ENCODE data around the gene PFKFB1. TPM values are rescaled to one million over a fixed set of nuclear protein-coding genes. Genes with fewer than 3 reads are reported as not detected.

PFKFB1 gene
- total and polyA plus RNA-seq, 3 donors from 2014 or later, result 1.0 to 1.5 (median 1.4) TPM

DNA sequence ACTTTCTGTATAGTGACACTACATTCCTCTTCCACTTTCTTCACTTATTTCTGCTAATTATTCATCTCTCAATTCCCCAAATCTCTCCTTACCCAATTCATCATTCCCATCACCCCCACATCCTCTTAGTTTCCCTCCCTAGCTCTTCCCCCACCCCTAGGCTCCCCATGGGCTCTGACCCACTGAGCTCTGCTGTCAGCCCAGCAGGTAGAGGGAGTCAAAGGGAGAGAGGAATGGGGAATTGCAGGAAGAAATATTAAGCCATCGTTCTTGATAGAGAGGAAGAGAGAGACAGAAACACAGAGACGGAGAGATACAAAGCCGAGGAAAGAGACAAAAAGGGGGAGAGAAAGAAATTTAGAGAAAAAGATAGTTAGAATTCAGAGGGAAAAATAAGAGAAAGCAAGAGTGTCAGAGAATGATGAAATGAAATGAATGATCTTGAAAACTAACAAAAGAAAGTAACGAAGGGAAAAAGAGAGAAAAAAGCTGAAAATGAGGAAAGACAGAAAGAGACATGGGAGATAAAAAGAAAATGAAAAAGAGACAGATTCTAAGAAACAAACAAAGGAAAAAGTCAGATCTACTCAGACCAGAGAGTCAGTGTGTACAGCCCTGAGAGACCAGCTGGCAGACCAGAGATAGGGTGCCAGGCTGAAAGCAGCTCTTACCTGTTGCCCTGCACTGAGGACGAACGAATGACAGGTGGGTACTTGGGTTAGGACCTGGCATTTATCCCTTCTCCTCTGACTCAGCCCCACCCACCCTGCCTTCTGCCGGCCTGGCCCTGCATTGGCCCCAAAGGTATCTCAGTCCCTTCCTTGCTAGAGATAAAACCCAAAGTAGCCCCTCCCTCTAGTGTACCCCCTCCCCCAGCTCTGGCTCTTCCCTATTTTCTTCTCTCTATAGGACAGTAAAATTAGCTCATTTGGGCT is 36.5 kb upstream of the PFKFB1 start, which contains the start of gene ALAS2:
Gene ALAS2, minus strand, starts transcription at position 707 of the 935 bp plus-strand sequence. CDS start 4,977 bp downstream, outside the sequence.
- Histone ChIP-seq H3K36me3 (ENCODE audit: low read depth, missing control alignments) (no peaks in the 10 kb centered on the region), H3K27ac (no peak within 1 kb of the TSS), H3K9me3 (no peaks in the 10 kb centered on the region), H3K27me3 (no peaks in the 10 kb centered on the region), H3K4me1 (no peaks in the 10 kb centered on the region), H3K4me3 (no peak within 1 kb of the TSS)
- 76 to 77% methylated on average over 5 to 7 of the region's 7 CpGs for WGBS, 2 donors
- no peak for TF ChIP-seq POLR2A (IDR thresholded peaks at IDR 0.05)
- intact Hi-C loops (cut with DNase I; ENCODE audit: low total_unique reads), result no loop called here
- no peak for DNase-seq

DNA sequence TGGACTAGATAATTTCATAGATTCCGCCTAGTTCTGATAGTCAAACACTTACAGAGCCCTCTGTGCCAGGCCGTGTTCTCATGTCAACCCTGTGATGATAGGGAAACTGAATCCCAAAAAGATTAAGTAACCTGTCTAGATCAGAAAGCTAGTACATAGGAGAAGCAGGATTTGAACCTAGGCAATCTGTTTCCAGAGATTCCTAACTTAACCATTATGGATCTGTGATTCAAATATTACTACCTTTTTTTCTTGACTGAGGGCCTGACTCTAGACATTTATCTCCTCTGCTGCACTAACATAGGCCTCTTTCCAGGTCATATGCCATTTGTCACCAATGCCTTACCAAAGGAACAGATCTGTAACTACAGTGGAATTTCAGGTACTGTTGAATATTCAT is 35.3 kb upstream of the PFKFB1 start:
- WGBS, 2 donors, result 86 to 90% methylated on average over 2 of the region's 2 CpGs
- TF ChIP-seq CTCF (IDR thresholded peaks at IDR 0.05), result no peak
- no peak for TF ChIP-seq POLR2A (IDR thresholded peaks at IDR 0.05)

GRCh38 chrX:55028611-55029010 is 34.6 kb upstream of the PFKFB1 start:
- H3K27me3 ChIP-seq, result no peaks in the 10 kb centered on the region
- no peak overlapping the region for H3K27ac ChIP-seq
- DNase-seq, result no peak
- H3K36me3 ChIP-seq (ENCODE audit: low read depth, missing control alignments), result no peaks in the 10 kb centered on the region
- no peak for TF ChIP-seq POLR2A (IDR thresholded peaks at IDR 0.05)
- TF ChIP-seq CTCF (IDR thresholded peaks at IDR 0.05), result no peak
- H3K9me3 ChIP-seq, result no peaks in the 10 kb centered on the region
- intact Hi-C loops (cut with DNase I; ENCODE audit: low total_unique reads), result no loop called here
- no peak overlapping the region for H3K4me3 ChIP-seq
- no peaks in the 10 kb centered on the region for H3K4me1 ChIP-seq

More for the DNA sequence above, 35.3 kb upstream of the PFKFB1 start:
- H3K4me1 ChIP-seq, result no peaks in the 10 kb centered on the region
- no peaks in the 10 kb centered on the region for H3K9me3 ChIP-seq
- DNase-seq, result no peak
- intact Hi-C loops (cut with DNase I; ENCODE audit: low total_unique reads), result no loop called here
- no peaks in the 10 kb centered on the region for H3K36me3 ChIP-seq (ENCODE audit: low read depth, missing control alignments)
- no peak overlapping the region for H3K27ac ChIP-seq
- H3K4me3 ChIP-seq, result no peak overlapping the region
- H3K27me3 ChIP-seq, result no peaks in the 10 kb centered on the region

- no peak overlapping the region for H3K27ac ChIP-seq
- intact Hi-C loops (cut with DNase I; ENCODE audit: low total_unique reads), result no loop called here
- no peaks in the 10 kb centered on the region for H3K9me3 ChIP-seq
- H3K36me3 ChIP-seq (ENCODE audit: low read depth, missing control alignments), result no peaks in the 10 kb centered on the region
- no peaks in the 10 kb centered on the region for H3K27me3 ChIP-seq
- H3K4me1 ChIP-seq, result no peaks in the 10 kb centered on the region
- WGBS, 2 donors, result 57 to 93% methylated on average over 1 to 4 of the region's 4 CpGs
- no peak overlapping the region for H3K4me3 ChIP-seq
- TF ChIP-seq CTCF (IDR thresholded peaks at IDR 0.05) (no peak), POLR2A (IDR thresholded peaks at IDR 0.05) (no peak)
- no peak for DNase-seq
Measured at GRCh38 chrX:55028040-55028439, 34.1 kb upstream of the PFKFB1 start.

DNA sequence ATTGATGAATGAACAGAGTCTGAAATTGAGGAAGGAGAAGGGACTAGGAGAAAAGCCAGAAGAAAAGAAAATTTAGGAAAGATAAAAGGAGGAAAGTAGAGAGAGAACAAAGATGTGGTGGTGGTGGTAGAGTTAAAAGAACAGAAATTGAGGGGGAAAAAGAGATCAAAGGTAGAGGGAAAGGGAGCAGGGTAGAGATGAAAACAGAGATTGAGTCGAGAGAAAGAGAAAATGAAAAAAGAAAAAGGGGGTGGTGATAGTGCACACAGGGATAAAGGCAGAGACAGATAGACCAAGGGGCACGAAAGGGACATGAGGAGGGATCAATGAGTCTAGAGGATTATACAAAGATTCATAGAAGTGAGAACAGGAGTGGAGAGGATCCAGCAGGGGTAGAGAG is 32.9 kb upstream of the PFKFB1 start:
- intact Hi-C loops (cut with DNase I; ENCODE audit: low total_unique reads), result no loop called here
- TF ChIP-seq CTCF (IDR thresholded peaks at IDR 0.05) (no peak), POLR2A (IDR thresholded peaks at IDR 0.05) (no peak)
- Histone ChIP-seq H3K27me3 (no peaks in the 10 kb centered on the region), H3K4me1 (no peaks in the 10 kb centered on the region), H3K4me3 (no peak overlapping the region), H3K36me3 (ENCODE audit: low read depth, missing control alignments) (no peaks in the 10 kb centered on the region), H3K27ac (no peak overlapping the region), H3K9me3 (no peaks in the 10 kb centered on the region)
- 77 to 95% methylated on average over 2 of the region's 2 CpGs for WGBS, 2 donors
- DNase-seq, result no peak

All from testis (tissue), 3 donors.